GM12878 (cell line): ENCODE results near the gene AFF1. TPM values are rescaled to one million over a fixed set of nuclear protein-coding genes. Genes with fewer than 3 reads are reported as not detected.

ENCODE experiments used
- ASH2L ChIP-seq: fragments of 300-600, 200-600 bp; sonication (generic); IDR thresholded peaks from 2 replicates; pipeline ENCODE4 v1.6.1; 2017; ENCODE audit warnings: low read depth, mild to moderate bottlenecking, borderline replicate concordance
- ATF7 ChIP-seq: fragments of 450-650 bp; IDR thresholded peaks from 2 replicates; pipeline ENCODE4 v1.6.1; 2016; ENCODE audit warnings: low read depth, mild to moderate bottlenecking
- BHLHE40 ChIP-seq, 2 experiments: fragments of 450-650 bp in 1 of 2; IDR thresholded peaks; 2 replicates each; pipeline ENCODE4 v1.6.1; 2011 to 2017; ENCODE audit warnings: low read depth in 2 of 2, borderline replicate concordance in 1 of 2, improper control_type of control experiment in 1 of 2, low read length in 1 of 2, mild to moderate bottlenecking in 1 of 2
- DPF2 ChIP-seq: fragments of 450-650 bp; IDR thresholded peaks from 2 replicates; pipeline ENCODE4 v1.6.1; 2017; ENCODE audit warnings: mild to moderate bottlenecking
- EP300 ChIP-seq, 2 experiments: fragments of 150-350 bp in 1 of 2; IDR thresholded peaks; 2 replicates each; pipeline ENCODE4 v1.6.1; 2011 to 2012; ENCODE audit warnings: low read depth in 2 of 2, low read length in 2 of 2, borderline replicate concordance in 1 of 2, improper control_type of control experiment in 1 of 2, inconsistent platforms in 1 of 2; ENCODE audit not compliant: control insufficient read depth in 1 of 2
- GATAD2B ChIP-seq: fragments of 450-650 bp; conservative IDR thresholded peaks from 2 replicates; pipeline ENCODE4 v1.6.1; 2017; ENCODE audit warnings: low read depth, mild to moderate bottlenecking, moderate library complexity
- HSF1 ChIP-seq: fragments of 150-350 bp; IDR thresholded peaks from 2 replicates; pipeline ENCODE4 v1.6.1; 2014; ENCODE audit warnings: mild to moderate bottlenecking, low read depth, low read length
- IKZF2 ChIP-seq, 2 experiments: fragments of 450-650 bp; IDR thresholded peaks; 2 replicates each; pipeline ENCODE4 v1.6.1; 2017; ENCODE audit warnings: mild to moderate bottlenecking in 2 of 2, moderate library complexity in 2 of 2
- IRF4 ChIP-seq: IDR thresholded peaks from 2 replicates; pipeline ENCODE4 v1.6.1; 2011; ENCODE audit warnings: low read depth, low read length
- KLF5 ChIP-seq: fragments of 450-650 bp; IDR thresholded peaks from 2 replicates; pipeline ENCODE4 v1.6.1; 2014; ENCODE audit warnings: mild to moderate bottlenecking; ENCODE audit not compliant: partially characterized antibody
- MEF2B ChIP-seq: fragments of 450-650 bp; IDR thresholded peaks from 2 replicates; pipeline ENCODE4 v1.6.1; 2018; ENCODE audit warnings: mild to moderate bottlenecking, moderate library complexity; ENCODE audit not compliant: partially characterized antibody, poor library complexity, severe bottlenecking
- MTA3 ChIP-seq: IDR thresholded peaks from 2 replicates; pipeline ENCODE4 v1.6.1; 2012; ENCODE audit warnings: low read length, inconsistent platforms, borderline replicate concordance
- MXI1 ChIP-seq: fragments of 150-350 bp; IDR thresholded peaks from 2 replicates; pipeline ENCODE4 v1.6.1; 2011; ENCODE audit warnings: low read depth, mild to moderate bottlenecking, inconsistent platforms, low read length, improper control_type of control experiment
- NBN ChIP-seq: fragments of 450-650 bp; IDR thresholded peaks from 2 replicates; pipeline ENCODE4 v1.6.1; 2016
- PAX5 ChIP-seq: IDR thresholded peaks from 2 replicates; pipeline ENCODE4 v1.6.1; 2011; ENCODE audit warnings: low read depth, low read length, borderline replicate concordance
- POLR2AphosphoS5 ChIP-seq: IDR thresholded peaks from 2 replicates; pipeline ENCODE4 v1.6.1; 2011; ENCODE audit warnings: mild to moderate bottlenecking, low read length, inconsistent platforms
- POU2F2 ChIP-seq: IDR thresholded peaks from 3 replicates; pipeline ENCODE4 v1.6.1; 2011; ENCODE audit warnings: low read depth, mild to moderate bottlenecking, low read length, borderline replicate concordance
- RUNX3 ChIP-seq: IDR thresholded peaks from 2 replicates; pipeline ENCODE4 v1.6.1; 2012; ENCODE audit warnings: low read length, inconsistent platforms
- SPI1 ChIP-seq: IDR thresholded peaks from 2 replicates; pipeline ENCODE4 v1.6.1; 2011; ENCODE audit warnings: low read depth, mild to moderate bottlenecking, low read length, moderate library complexity, borderline replicate concordance; ENCODE audit not compliant: insufficient read depth
- SRF ChIP-seq, 2 experiments: IDR thresholded peaks; 2 replicates each; pipeline ENCODE4 v1.6.1; 2011; ENCODE audit warnings: low read depth in 2 of 2, low read length in 2 of 2, mild to moderate bottlenecking in 1 of 2, moderate library complexity in 1 of 2
- SUPT20H ChIP-seq: IDR thresholded peaks from 2 replicates; pipeline ENCODE4 v1.6.1; 2011; ENCODE audit warnings: low read depth, mild to moderate bottlenecking, low read length, moderate library complexity, borderline replicate concordance; ENCODE audit not compliant: control insufficient read depth
- TARDBP ChIP-seq: IDR thresholded peaks from 2 replicates; pipeline ENCODE4 v1.6.1; 2016; ENCODE audit warnings: borderline replicate concordance
- ZBED1 ChIP-seq: IDR thresholded peaks from 2 replicates; pipeline ENCODE4 v1.6.1; 2016; ENCODE audit warnings: borderline replicate concordance
- polyA plus RNA-seq, 11 experiments: library from polyadenylated mRNA; depleted of rRNA in 4 of 11; unstranded in 6 of 11; stranded (reverse) in 5 of 11; fragments of >200 nt; fragmentation: Nextera tagmentation in 4 of 11; fragmentation: Illumina TruSeq in 1 of 11; extraction: Ambion mirVana in 4 of 11; extraction: Trizol in 1 of 11; gene quantifications; 1 replicate in 1 of 11; 2 replicates in 10 of 11; pipeline versions ENCODE4 v1.2.1 to v1.2.3, GENCODE V29; 2011 to 2016; ENCODE audit warnings: inconsistent platforms in 2 of 11, missing spikeins in 2 of 11, low read depth in 1 of 11
- total RNA-seq, 4 experiments: library from RNA; depleted of rRNA in 3 of 4; stranded (reverse); fragments of >200 nt in 3 of 4; fragmentation: Illumina TruSeq in 1 of 4; extraction: Trizol in 1 of 4; gene quantifications; 2 replicates each; pipeline versions ENCODE4 v1.2.1 to v1.2.3, GENCODE V29; 2013 to 2021
- TF ChIP-seq, protein P1 (sequence below): fragments of 450-650 bp; IDR thresholded peaks from 2 replicates; pipeline ENCODE4 v1.6.1; 2017; ENCODE audit warnings: mild to moderate bottlenecking
- TF ChIP-seq, protein P2 (sequence below): IDR thresholded peaks from 2 replicates; pipeline ENCODE4 v1.6.1; 2012; ENCODE audit warnings: low read depth, low read length, improper control_type of control experiment

AFF1 gene
- total and polyA plus RNA-seq, 10 of the 15 experiments (the other 5 are each of a cell fraction or from before 2014, with no cell fraction given): 3.5 to 56.1 (median 21.5) TPM

DNA sequence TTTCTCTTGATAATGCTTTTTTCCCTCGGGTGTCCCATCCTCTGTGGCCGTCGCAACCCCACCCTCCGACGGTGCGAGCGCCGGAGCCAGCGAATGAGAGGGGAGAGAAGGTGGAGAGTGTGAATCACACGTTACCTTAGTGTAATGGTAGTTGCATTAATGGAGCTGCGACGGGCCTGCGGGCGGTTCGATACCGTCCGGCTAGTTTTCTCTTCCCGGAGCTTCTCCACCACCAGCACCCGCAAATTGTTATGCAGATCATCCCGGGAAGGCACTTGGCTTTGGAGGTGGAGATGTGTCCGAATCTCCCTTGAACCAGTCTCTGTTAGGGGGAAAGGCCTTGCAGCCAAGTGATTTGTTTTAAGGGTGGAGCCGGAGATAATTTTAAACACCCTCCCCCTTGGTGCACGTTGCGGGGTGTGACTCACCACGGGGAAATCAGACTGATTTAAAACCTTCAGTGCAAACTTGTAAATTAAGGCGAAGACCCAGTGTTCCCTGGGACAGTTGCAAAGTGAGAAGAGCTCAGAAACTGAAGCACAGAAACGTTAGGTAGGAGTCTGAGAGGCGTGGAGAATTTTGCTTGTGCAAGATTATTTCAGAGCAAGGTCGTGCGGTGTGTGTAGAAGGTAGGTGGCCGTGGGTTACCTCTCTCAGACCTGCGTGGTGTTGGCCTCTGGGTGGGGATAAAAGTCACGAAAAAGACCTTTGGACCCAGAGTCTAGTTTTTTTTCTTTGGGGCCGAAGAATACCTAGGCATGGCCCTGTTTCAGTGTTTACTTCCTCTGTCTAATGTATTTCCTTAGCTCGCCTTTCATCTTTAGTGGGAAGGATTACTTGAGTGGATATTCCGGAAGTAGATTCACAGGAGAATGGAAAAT lies 1.3 kb downstream of the AFF1 start (continued):
- no peak for TF ChIP-seq MTA3
- peak; percentile 72; the same call in 1 of the 2 replicates for TF ChIP-seq NBN
- TF ChIP-seq POLR2AphosphoS5: peak; percentile 88
- TF ChIP-seq, protein P1, sequence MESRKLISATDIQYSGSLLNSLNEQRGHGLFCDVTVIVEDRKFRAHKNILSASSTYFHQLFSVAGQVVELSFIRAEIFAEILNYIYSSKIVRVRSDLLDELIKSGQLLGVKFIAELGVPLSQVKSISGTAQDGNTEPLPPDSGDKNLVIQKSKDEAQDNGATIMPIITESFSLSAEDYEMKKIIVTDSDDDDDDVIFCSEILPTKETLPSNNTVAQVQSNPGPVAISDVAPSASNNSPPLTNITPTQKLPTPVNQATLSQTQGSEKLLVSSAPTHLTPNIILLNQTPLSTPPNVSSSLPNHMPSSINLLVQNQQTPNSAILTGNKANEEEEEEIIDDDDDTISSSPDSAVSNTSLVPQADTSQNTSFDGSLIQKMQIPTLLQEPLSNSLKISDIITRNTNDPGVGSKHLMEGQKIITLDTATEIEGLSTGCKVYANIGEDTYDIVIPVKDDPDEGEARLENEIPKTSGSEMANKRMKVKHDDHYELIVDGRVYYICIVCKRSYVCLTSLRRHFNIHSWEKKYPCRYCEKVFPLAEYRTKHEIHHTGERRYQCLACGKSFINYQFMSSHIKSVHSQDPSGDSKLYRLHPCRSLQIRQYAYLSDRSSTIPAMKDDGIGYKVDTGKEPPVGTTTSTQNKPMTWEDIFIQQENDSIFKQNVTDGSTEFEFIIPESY: no peak
- TF ChIP-seq SRF (IDR thresholded peaks at IDR 0.05; ENCODE audit: low read depth in 2 of 2, low read length in 2 of 2): no peak
- peak; percentile 78 for TF ChIP-seq MXI1
- no peak; the same call in 2 of the 3 replicates for TF ChIP-seq POU2F2
- peak; percentile 70 for TF ChIP-seq ATF7
- no peak for TF ChIP-seq KLF5
- peak; percentile 14; the same call in 1 of the 2 replicates for TF ChIP-seq RUNX3
- TF ChIP-seq DPF2: no peak; the same call in 1 of the 2 replicates
- TF ChIP-seq SPI1: peak; percentile 33; the same call in 1 of the 2 replicates
- no peak for TF ChIP-seq SUPT20H
- TF ChIP-seq ZBED1: no peak
- no peak for TF ChIP-seq ASH2L
- TF ChIP-seq HSF1: no peak
- TF ChIP-seq GATAD2B: peak; percentile 21; the same call in 1 of the 2 replicates
- 0 out of 2 replicates have a peak, but pooled peaks have one; percentile 22 for TF ChIP-seq IRF4
- peak; percentile 68 to 71; a peak in 3 of 4 replicates for TF ChIP-seq BHLHE40 (IDR thresholded peaks at IDR 0.05; ENCODE audit: borderline replicate concordance in 1 of 2, low read depth in 2 of 2, low read length in 1 of 2)
- TF ChIP-seq IKZF2 (IDR thresholded peaks at IDR 0.05): peak; percentile 56 to 62
- TF ChIP-seq TARDBP: no peak
- no peak for TF ChIP-seq EP300 (IDR thresholded peaks at IDR 0.05; ENCODE audit: borderline replicate concordance in 1 of 2, control insufficient read depth in 1 of 2, low read depth in 2 of 2, low read length in 2 of 2)
- 0 out of 2 replicates have a peak, but pooled peaks have one; percentile 5 for TF ChIP-seq PAX5
- no peak for TF ChIP-seq MEF2B
- TF ChIP-seq, protein P2, sequence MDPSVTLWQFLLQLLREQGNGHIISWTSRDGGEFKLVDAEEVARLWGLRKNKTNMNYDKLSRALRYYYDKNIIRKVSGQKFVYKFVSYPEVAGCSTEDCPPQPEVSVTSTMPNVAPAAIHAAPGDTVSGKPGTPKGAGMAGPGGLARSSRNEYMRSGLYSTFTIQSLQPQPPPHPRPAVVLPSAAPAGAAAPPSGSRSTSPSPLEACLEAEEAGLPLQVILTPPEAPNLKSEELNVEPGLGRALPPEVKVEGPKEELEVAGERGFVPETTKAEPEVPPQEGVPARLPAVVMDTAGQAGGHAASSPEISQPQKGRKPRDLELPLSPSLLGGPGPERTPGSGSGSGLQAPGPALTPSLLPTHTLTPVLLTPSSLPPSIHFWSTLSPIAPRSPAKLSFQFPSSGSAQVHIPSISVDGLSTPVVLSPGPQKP: no peak
